Endothelial cell of umbilical vein (primary cell): ENCODE measurements around the gene ACSS2. TPM values are rescaled to one million over a fixed set of nuclear protein-coding genes. Genes with fewer than 3 reads are reported as not detected.

Source experiments
- BruUV-seq: library from RNA; stranded (reverse); fragments of 400-500 nt; replicated peaks from 2 replicates; lab custom pipeline; 2021; lab: Mats Ljungman, UMichigan
- CTCF ChIA-PET: fragments of 300-600, 350-600 bp; sonication (Branson Sonifier 250); formaldehyde crosslinking; loops from one replicate; lab custom pipeline; 2021; ENCODE audit warnings: antibody characterized with exemption, inconsistent platforms; lab: Charles Lee
- POLR2A ChIA-PET: fragments of 300-600, 350-600 bp; sonication (Branson Sonifier 250); formaldehyde crosslinking; loops from one replicate; lab custom pipeline; 2021; ENCODE audit warnings: antibody characterized with exemption, inconsistent platforms; lab: Charles Lee
- DNase-seq: peaks from one replicate; pipeline ENCODE4 v3.0.0-alpha.2; 2011; ENCODE audit warnings: low read depth, low spot score
- FAIRE-seq: peaks from 2 replicates; lab custom pipeline; 2011; peaks lifted over from hg19 to GRCh38; lab: Jason Lieb, UNC
- H2AFZ ChIP-seq: 2 replicates; pipeline ENCODE4 v1.6.0; 2012; ENCODE audit warnings: low read depth, low read length, control low read depth, inconsistent platforms
- H3K27ac ChIP-seq: 2 replicates; pipeline ENCODE4 v1.5.1; 2011; ENCODE audit warnings: low read depth, mild to moderate bottlenecking, control low read depth, low read length, moderate library complexity; ENCODE audit not compliant: insufficient read depth
- H3K27me3 ChIP-seq, 2 experiments: 2 replicates each; pipeline versions ENCODE4 v1.6.0 to v1.6.1; 2011; ENCODE audit warnings: low read length in 2 of 2, mixed read lengths in 1 of 2; ENCODE audit not compliant: control insufficient read depth in 2 of 2, insufficient read depth in 2 of 2
- H3K36me3 ChIP-seq, 2 experiments: 2 replicates in 1 of 2; 3 replicates in 1 of 2; pipeline ENCODE4 v1.5.1; 2011; ENCODE audit warnings: low read length in 2 of 2, mild to moderate bottlenecking in 1 of 2, moderate library complexity in 1 of 2; ENCODE audit not compliant: control insufficient read depth in 2 of 2, insufficient read depth in 2 of 2; ENCODE audit errors: extremely low read depth in 1 of 2
- H3K4me1 ChIP-seq: 3 replicates; pipeline ENCODE4 v1.5.1; 2011; ENCODE audit warnings: mild to moderate bottlenecking, low read length; ENCODE audit not compliant: control insufficient read depth, insufficient read depth; ENCODE audit errors: extremely low read depth
- H3K4me2 ChIP-seq: 2 replicates; pipeline ENCODE4 v1.6.1; 2011; ENCODE audit warnings: low read length, control low read depth, mixed read lengths; ENCODE audit not compliant: insufficient read depth
- H3K4me3 ChIP-seq, 3 experiments: fragments of 200-600 bp in 1 of 3; sonication (generic), shearing (Covaris generic) in 1 of 3; replicated peaks in 1 of 3; 2 replicates each; pipeline ENCODE4 v1.5.1; 2011 to 2016; ENCODE audit warnings: control low read depth in 3 of 3, low read length in 3 of 3, mild to moderate bottlenecking in 2 of 3, inconsistent platforms in 1 of 3, low read depth in 1 of 3, moderate library complexity in 1 of 3; ENCODE audit not compliant: insufficient read depth in 1 of 3
- H3K79me2 ChIP-seq: 2 replicates; pipeline ENCODE4 v1.6.0; 2012; ENCODE audit warnings: low read length, inconsistent platforms; ENCODE audit not compliant: control insufficient read depth, insufficient read depth
- H3K9ac ChIP-seq: replicated peaks from 2 replicates; pipeline ENCODE3; 2011; ENCODE audit warnings: low read length, control low read depth; ENCODE audit not compliant: insufficient read depth; ENCODE audit errors: extremely low read depth
- H3K9me1 ChIP-seq: replicated peaks from 3 replicates; pipeline ENCODE4 v1.6.0; 2011; ENCODE audit warnings: mild to moderate bottlenecking, low read length; ENCODE audit not compliant: control insufficient read depth, insufficient read depth; ENCODE audit errors: extremely low read depth
- H3K9me3 ChIP-seq: replicated peaks from 2 replicates; pipeline ENCODE4 v1.5.1; 2012; ENCODE audit warnings: low read length, inconsistent platforms; ENCODE audit not compliant: control insufficient read depth, insufficient read depth
- H4K20me1 ChIP-seq: replicated peaks from 2 replicates; pipeline ENCODE3; 2011; ENCODE audit warnings: mild to moderate bottlenecking, low read length; ENCODE audit not compliant: control insufficient read depth, insufficient read depth; ENCODE audit errors: extremely low read depth
- CTCF ChIP-seq, 2 donors: IDR thresholded peaks; 1 replicate in 1 of 2; 2 replicates in 1 of 2; pipeline ENCODE4 v1.5.1; 2011; ENCODE audit warnings: low read length in 2 of 2, mild to moderate bottlenecking in 2 of 2, moderate library complexity in 2 of 2, control low read depth in 1 of 2, inconsistent platforms in 1 of 2, low read depth in 1 of 2; ENCODE audit not compliant: insufficient read depth in 1 of 2; ENCODE audit errors: extremely low read depth in 1 of 2
- EZH2 ChIP-seq: IDR thresholded peaks from 2 replicates; pipeline ENCODE4 v1.6.1; 2012; ENCODE audit warnings: borderline replicate concordance, low read depth, mild to moderate bottlenecking, moderate library complexity, low read length, inconsistent platforms; ENCODE audit not compliant: severe bottlenecking
- FOS ChIP-seq: IDR thresholded peaks from 2 replicates; pipeline ENCODE4 v1.6.1; 2011; ENCODE audit warnings: mild to moderate bottlenecking, low read length, moderate library complexity, borderline replicate concordance; ENCODE audit not compliant: insufficient read depth
- GATA2 ChIP-seq: IDR thresholded peaks from 2 replicates; pipeline ENCODE4 v1.7.0; 2011; ENCODE audit warnings: low read depth, mild to moderate bottlenecking, moderate library complexity, mixed read lengths, low read length; ENCODE audit not compliant: insufficient read length, insufficient read depth
- JUN ChIP-seq: IDR thresholded peaks from 2 replicates; pipeline ENCODE4 v1.6.1; 2011; ENCODE audit warnings: borderline replicate concordance, low read depth; ENCODE audit not compliant: insufficient read length, insufficient read depth
- MAX ChIP-seq: IDR thresholded peaks from 2 replicates; pipeline ENCODE4 v1.6.1; 2011; ENCODE audit not compliant: insufficient read depth, insufficient read length
- MYC ChIP-seq: IDR thresholded peaks from one replicate; pipeline ENCODE4 v1.6.1; 2011; ENCODE audit warnings: mild to moderate bottlenecking, low read depth, low read length
- POLR2A ChIP-seq: IDR thresholded peaks from 2 replicates; pipeline ENCODE4 v1.6.1; 2012; ENCODE audit warnings: low read depth, mild to moderate bottlenecking, control low read depth, low read length
- POLR2AphosphoS5 ChIP-seq: IDR thresholded peaks from 2 replicates; pipeline ENCODE4 v1.6.1; 2012; ENCODE audit warnings: low read depth, mild to moderate bottlenecking, control low read depth, low read length, moderate library complexity; ENCODE audit not compliant: insufficient read depth
- dilution Hi-C: fragments of 300-500 bp; cut with MboI; formaldehyde crosslinking; loops from one replicate; pipeline ENCODE4 v1.15.0; 2019; ENCODE audit warnings: low sequenced_read_pairs; ENCODE audit not compliant: extremely low pct_ligation_motif_present
- intact Hi-C: fragments of 100-400 bp; cut with micrococcal nuclease; formaldehyde crosslinking; loops from one replicate; pipeline ENCODE4 v1.10.0; 2022
- polyA plus RNA-seq, 4 experiments: library from polyadenylated mRNA; depleted of rRNA in 3 of 4; stranded (reverse) in 3 of 4; unstranded in 1 of 4; fragments of >200 nt; gene quantifications; 2 replicates each; pipeline versions ENCODE4 v1.2.1 to v1.2.3, GENCODE V29; 2011 to 2012; ENCODE audit warnings: missing spikeins in 1 of 4
- total RNA-seq: library from RNA; stranded (reverse); gene quantifications from 2 replicates; pipeline ENCODE4 v1.2.3, GENCODE V29; 2021

Gene ACSS2
- total and polyA plus RNA-seq, 2 donors (not counting 3 experiments of a cell fraction or from before 2014, with no cell fraction given): 40.7 to 42.3 TPM

GRCh38 chr20:34829191-34829590, 47.2 kb upstream of the ACSS2 start:
- ChIA-PET CTCF (no interaction called here), POLR2A (no interaction called here)
- DNase-seq (no peak), FAIRE-seq (no peak)
- intact Hi-C loops: no loop called here
- Histone ChIP-seq H3K4me3 (no peak overlapping the region), H3K9me1 (no peaks in the 10 kb centered on the region), H3K36me3 (no peaks in the 10 kb centered on the region), H3K27me3 (peaks cover 16 to 27% of the 10 kb centered on the region in 2 experiments), H2AFZ (no peak overlapping the region), H3K4me1 (peaks cover 9% of the 10 kb centered on the region), H3K9ac (no peak overlapping the region), H4K20me1 (no peaks in the 10 kb centered on the region), H3K4me2 (no peak overlapping the region), H3K79me2 (peaks cover 8% of the 10 kb centered on the region), H3K9me3 (no peaks in the 10 kb centered on the region), H3K27ac (no peak overlapping the region)
- TF ChIP-seq JUN (no peak), CTCF (IDR thresholded peaks at IDR 0.05; ENCODE audit: extremely low read depth in 1 of 2, insufficient read depth in 1 of 2, low read depth in 1 of 2, low read length in 2 of 2) (no peak), EZH2 (no peak), POLR2AphosphoS5 (no peak), MAX (no peak), FOS (no peak), GATA2 (no peak), POLR2A (no peak), MYC (no peak)
- BruUV-seq: no TSS peak
- dilution Hi-C loops: loop anchor here (25.0 kb wide), 1 partner anchor 433 kb away; no protein-coding TSS in a partner anchor
